ENCODE data around the gene SYNM. TPM values are rescaled to one million over a fixed set of nuclear protein-coding genes. Genes with fewer than 3 reads are reported as not detected.

SYNM gene
- total RNA-seq, 1 experiment from 2014 or later = 1.9 TPM

GRCh38 chr15:99062226-99062625 lies 42.7 kb upstream of the SYNM start:
- Mint-ChIP-seq H3K4me3 (no peak overlapping the region), H3K36me3 (ENCODE audit: insufficient read depth in 1 of 3, low read depth in 3 of 3) (no peaks in the 10 kb centered on the region; a peak in 1 of 7 replicates), H3K27me3 (ENCODE audit: low read depth) (peaks cover 54% of the 10 kb centered on the region), H3K9me3 (no peaks in the 10 kb centered on the region; a peak in 2 of 5 replicates), H3K4me1 (peaks cover 4 to 6% of the 10 kb centered on the region in 2 experiments; a peak in 3 of 4 replicates), H3K27ac (no peak overlapping the region)
- Histone ChIP-seq H3K27ac (ENCODE audit: insufficient read length, low read depth, low read length) (no peak overlapping the region), H2BK20ac (ENCODE audit: low read depth, low read length, poor library complexity, severe bottlenecking) (no peak overlapping the region), H3K79me1 (ENCODE audit: insufficient read depth, low read depth, low read length, poor library complexity, severe bottlenecking) (no peaks in the 10 kb centered on the region), H3K27me3 (ENCODE audit: insufficient read depth, low read length) (no peaks in the 10 kb centered on the region), H4K20me1 (ENCODE audit: control insufficient read depth, insufficient read depth, insufficient read length) (no peaks in the 10 kb centered on the region), H3K56ac (ENCODE audit: insufficient read length, low read depth, low read length) (no peak overlapping the region), H4K5ac (ENCODE audit: insufficient read length, low read depth, low read length) (no peak overlapping the region), H3K4me2 (ENCODE audit: insufficient read depth, insufficient read length, low read length) (no peak overlapping the region), H2BK15ac (ENCODE audit: low read depth, low read length) (no peak overlapping the region), H3T11ph (ENCODE audit: low read length) (no peak overlapping the region), H3K4ac (ENCODE audit: low read depth, low read length) (no peak overlapping the region), H2AFZ (ENCODE audit: low read length) (no peak overlapping the region), H2BK5ac (ENCODE audit: insufficient read length, low read length) (no peak overlapping the region), H4K8ac (replicated peaks; ENCODE audit: insufficient read length, low read depth, low read length) (no peak overlapping the region), H3K9ac (ENCODE audit: extremely low read depth, insufficient read length, low read length) (no peak overlapping the region), H3K4me1 (ENCODE audit: insufficient read depth, low read length) (no peaks in the 10 kb centered on the region), H3K23me2 (ENCODE audit: insufficient read length, low read depth, low read length, poor library complexity, severe bottlenecking) (peaks cover 4% of the 10 kb centered on the region), H3K18ac (ENCODE audit: insufficient read length, low read depth, low read length) (no peak overlapping the region), H2BK120ac (ENCODE audit: low read depth, low read length, poor library complexity, severe bottlenecking) (no peak overlapping the region), H4K91ac (ENCODE audit: insufficient read length, low read depth, low read length) (no peak overlapping the region), H3K14ac (ENCODE audit: insufficient read depth, low read length) (no peak overlapping the region), H3K79me2 (ENCODE audit: insufficient read depth, low read length) (no peaks in the 10 kb centered on the region), H2BK12ac (ENCODE audit: insufficient read length, low read depth, low read length) (no peak overlapping the region), H3K9me3 (ENCODE audit: control insufficient read depth, low read depth, low read length) (no peaks in the 10 kb centered on the region), H2AK5ac (ENCODE audit: insufficient read length, low read length) (no peak overlapping the region), H3K23ac (ENCODE audit: insufficient read length, low read depth, low read length) (no peak overlapping the region)
- WGBS (ENCODE audit: extremely low coverage, insufficient read length, low lambda C conversion rate) = no CpG with 5 or more reads among the region's 5 CpGs
- TF ChIP-seq, protein P1, sequence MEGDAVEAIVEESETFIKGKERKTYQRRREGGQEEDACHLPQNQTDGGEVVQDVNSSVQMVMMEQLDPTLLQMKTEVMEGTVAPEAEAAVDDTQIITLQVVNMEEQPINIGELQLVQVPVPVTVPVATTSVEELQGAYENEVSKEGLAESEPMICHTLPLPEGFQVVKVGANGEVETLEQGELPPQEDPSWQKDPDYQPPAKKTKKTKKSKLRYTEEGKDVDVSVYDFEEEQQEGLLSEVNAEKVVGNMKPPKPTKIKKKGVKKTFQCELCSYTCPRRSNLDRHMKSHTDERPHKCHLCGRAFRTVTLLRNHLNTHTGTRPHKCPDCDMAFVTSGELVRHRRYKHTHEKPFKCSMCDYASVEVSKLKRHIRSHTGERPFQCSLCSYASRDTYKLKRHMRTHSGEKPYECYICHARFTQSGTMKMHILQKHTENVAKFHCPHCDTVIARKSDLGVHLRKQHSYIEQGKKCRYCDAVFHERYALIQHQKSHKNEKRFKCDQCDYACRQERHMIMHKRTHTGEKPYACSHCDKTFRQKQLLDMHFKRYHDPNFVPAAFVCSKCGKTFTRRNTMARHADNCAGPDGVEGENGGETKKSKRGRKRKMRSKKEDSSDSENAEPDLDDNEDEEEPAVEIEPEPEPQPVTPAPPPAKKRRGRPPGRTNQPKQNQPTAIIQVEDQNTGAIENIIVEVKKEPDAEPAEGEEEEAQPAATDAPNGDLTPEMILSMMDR (conservative IDR thresholded peaks at IDR 0.05) = no peak
- no peak for DNase-seq

Measured in H9 (cell line).